ES-I3 (cell line): ENCODE data around the gene OGFOD3.
"Not testable (repeated sequence)": the region's sequence is repeated elsewhere in the genome, so short reads cannot be mapped to it uniquely, and the experiment has no call there.

ENCODE experiments used
- H3K36me3 ChIP-seq: 2 replicates; pipeline ENCODE4 v1.6.1; 2013; ENCODE audit warnings: mild to moderate bottlenecking, low read length, control low read depth, moderate library complexity; ENCODE audit not compliant: insufficient read depth
- H3K4me1 ChIP-seq: 2 replicates; pipeline ENCODE4 v1.6.1; 2013; ENCODE audit warnings: mild to moderate bottlenecking, control low read depth, low read length; ENCODE audit not compliant: insufficient read depth
- H3K9ac ChIP-seq: 2 replicates; pipeline ENCODE4 v1.6.1; 2013; ENCODE audit warnings: low read depth, mild to moderate bottlenecking, low read length, moderate library complexity
- H3K9me3 ChIP-seq: 2 replicates; pipeline ENCODE4 v1.6.1; 2013; ENCODE audit warnings: mild to moderate bottlenecking, low read length, moderate library complexity; ENCODE audit not compliant: control insufficient read depth, insufficient read depth

The OGFOD3 gene

GRCh38 chr17:82351713-82352488 lies 66.5 kb downstream of the OGFOD3 start:
- Histone ChIP-seq H3K9me3 (no peaks in the 10 kb centered on the region), H3K4me1 (peaks cover 4% of the 10 kb centered on the region; the same call in 1 of the 2 replicates), H3K9ac (no peak overlapping the region), H3K36me3 (no peaks in the 10 kb centered on the region)

GRCh38 chr17:82351254-82351712 lies 67.1 kb downstream of the OGFOD3 start:
- H3K9ac ChIP-seq, result no peak overlapping the region
- no peaks in the 10 kb centered on the region for H3K36me3 ChIP-seq
- peaks cover 4% of the 10 kb centered on the region; the same call in 1 of the 2 replicates for H3K4me1 ChIP-seq

DNA sequence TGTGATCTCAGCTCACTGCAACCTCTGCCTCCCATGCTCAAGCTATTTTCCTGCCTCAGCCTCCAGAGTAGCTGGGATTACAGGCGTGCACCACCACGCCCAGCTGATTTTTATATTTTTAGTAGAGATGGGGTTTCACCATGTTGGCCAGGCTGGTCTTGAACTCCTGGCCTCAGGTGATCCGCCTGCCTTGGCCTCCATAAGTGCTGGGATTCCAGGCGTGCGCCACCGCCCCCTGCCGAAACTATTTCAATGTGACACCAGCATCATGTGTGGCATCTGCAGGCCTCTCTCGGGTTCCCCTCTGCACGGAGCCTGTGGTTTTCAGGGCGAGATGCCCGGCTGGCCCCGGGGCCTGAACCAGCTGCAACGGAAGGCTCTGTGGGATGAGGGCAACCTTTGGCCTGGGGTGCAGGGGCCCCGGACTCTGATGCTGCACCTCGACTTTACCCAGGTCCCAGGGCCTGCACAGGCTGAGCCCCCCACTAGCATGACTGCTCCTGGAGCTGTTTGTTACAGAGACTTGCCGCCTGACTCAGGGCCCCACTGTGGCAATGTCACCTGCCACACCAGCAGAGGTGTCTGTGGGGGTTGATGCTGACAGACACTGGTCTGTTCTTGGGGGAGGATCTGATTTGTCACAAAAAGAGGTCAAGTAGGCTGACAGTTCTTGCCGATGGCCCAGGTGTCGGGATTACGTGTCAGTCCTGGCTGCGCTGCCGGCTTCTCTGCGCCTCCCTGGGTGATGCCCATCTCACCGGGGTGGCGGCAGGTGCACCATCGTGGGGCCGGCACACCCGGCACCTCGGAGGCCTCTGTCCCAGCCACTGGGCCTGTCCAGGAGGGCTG lies 68.0 kb downstream of the OGFOD3 start:
- H3K9me3 ChIP-seq, result no peaks in the 10 kb centered on the region
- H3K36me3 ChIP-seq, result no peaks in the 10 kb centered on the region
- H3K9ac ChIP-seq, result no peak overlapping the region
- peaks cover 4% of the 10 kb centered on the region; the same call in 1 of the 2 replicates for H3K4me1 ChIP-seq

More at GRCh38 chr17:82351254-82351712, 67.1 kb downstream of the OGFOD3 start:
- H3K9me3 ChIP-seq, result no peaks in the 10 kb centered on the region

- H3K9me3 ChIP-seq, result no peaks in the 10 kb centered on the region
- peaks cover 8% of the 10 kb centered on the region; the same call in 1 of the 2 replicates for H3K4me1 ChIP-seq
- H3K36me3 ChIP-seq, result no peaks in the 10 kb centered on the region
- no peak overlapping the region for H3K9ac ChIP-seq
Measured at GRCh38 chr17:82349287-82349701, 69.1 kb downstream of the OGFOD3 start.

DNA sequence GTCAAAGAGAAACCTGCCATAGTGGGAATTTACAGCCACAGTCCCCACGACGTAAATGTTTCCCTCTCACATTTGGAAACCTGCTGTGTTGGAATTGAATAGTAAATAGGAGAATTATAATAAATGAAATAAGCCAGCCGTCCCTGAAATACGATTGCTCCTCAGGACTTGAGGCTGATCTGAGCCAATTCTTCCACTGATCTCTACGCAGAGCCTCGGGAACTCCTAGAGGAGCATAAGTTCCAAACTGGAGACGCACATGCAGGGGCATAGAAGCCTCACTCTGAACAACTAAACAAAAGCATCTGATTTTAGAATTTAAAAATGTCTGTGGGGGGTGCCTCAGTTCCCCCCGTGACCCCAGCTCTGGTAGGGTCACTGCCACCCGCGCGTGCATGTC lies 69.5 kb downstream of the OGFOD3 start:
- no peak overlapping the region for H3K9ac ChIP-seq

DNA sequence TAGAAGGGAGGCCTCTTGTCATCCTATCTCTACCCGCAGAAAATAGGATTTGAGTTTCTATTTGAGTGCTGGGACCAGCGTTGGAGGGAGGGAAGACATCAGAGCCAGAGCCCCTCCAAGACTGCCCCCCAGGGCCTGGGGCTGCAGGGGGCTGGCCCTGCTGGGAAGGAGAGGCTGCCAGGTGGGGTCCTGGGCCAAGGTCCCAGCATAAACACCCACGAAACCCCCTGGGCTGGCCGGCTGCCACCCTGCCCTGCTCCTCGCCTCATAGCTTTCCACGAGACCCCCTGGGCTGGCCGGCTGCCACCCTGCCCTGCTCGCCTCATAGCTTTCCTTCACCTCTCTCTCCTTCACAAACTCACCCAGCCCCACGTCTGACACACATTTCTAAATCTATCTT lies 70.0 kb downstream of the OGFOD3 start:
- Histone ChIP-seq H3K9ac (no peak overlapping the region), H3K9me3 (no peaks in the 10 kb centered on the region), H3K4me1 (peaks cover 8% of the 10 kb centered on the region; the same call in 1 of the 2 replicates), H3K36me3 (no peaks in the 10 kb centered on the region)

More for the DNA sequence above, 69.5 kb downstream of the OGFOD3 start:
- Histone ChIP-seq H3K9me3 (no peaks in the 10 kb centered on the region), H3K36me3 (no peaks in the 10 kb centered on the region), H3K4me1 (peaks cover 8% of the 10 kb centered on the region; the same call in 1 of the 2 replicates)

GRCh38 chr17:82347994-82348393 lies 70.4 kb downstream of the OGFOD3 start:
- not testable (repeated sequence) for H3K4me1 ChIP-seq, H3K36me3 ChIP-seq, H3K9me3 ChIP-seq, H3K9ac ChIP-seq

GRCh38 chr17:82346342-82347300 lies 71.8 kb downstream of the OGFOD3 start:
- no peaks in the 10 kb centered on the region for H3K9me3 ChIP-seq
- H3K9ac ChIP-seq, result no peak overlapping the region
- H3K4me1 ChIP-seq, result peaks cover 8% of the 10 kb centered on the region; the same call in 1 of the 2 replicates
- H3K36me3 ChIP-seq, result no peaks in the 10 kb centered on the region

DNA sequence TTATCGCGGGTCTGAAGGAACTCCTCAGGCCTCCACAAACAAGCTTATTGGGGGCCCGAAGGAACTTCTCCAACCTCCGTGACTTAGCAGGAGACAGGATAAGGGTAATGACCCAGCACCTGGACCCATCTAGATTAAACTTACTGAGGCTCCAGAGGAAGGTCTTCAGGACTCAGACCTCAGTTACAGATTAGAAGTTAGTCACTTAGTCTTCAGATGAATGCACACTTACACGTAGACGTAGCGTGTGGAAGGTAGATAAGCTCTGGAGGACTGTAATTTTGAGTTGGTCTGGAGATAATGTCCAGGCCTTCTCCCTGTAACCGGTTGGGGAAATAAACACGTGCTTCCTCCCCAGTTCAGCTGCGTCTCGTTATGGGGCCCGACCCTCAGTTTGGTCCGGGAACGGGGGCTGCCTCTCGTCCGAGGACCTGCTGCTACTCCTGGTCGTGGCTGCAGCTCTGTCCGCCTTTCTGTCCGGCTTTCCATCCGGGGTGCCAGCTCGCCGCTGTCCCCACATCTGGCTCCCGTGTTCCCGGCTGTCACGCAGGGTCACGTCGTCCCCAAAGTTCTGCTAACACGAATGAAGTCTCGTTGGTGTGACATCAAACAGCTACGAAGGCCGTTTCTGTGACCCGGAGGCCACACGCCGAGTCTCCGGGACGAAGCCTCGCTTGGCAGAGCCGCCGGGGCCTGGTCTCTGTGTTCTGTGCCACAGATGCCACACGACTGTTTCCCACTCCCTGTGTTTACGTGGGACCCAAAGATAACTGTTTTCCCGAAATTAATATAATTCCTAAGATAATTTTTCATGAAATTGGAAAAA lies 73.0 kb downstream of the OGFOD3 start:
- no peak overlapping the region for H3K9ac ChIP-seq
- no peaks in the 10 kb centered on the region; the same call in 1 of the 2 replicates for H3K9me3 ChIP-seq
- peaks cover 8% of the 10 kb centered on the region; the same call in 1 of the 2 replicates for H3K4me1 ChIP-seq
- H3K36me3 ChIP-seq, result no peaks in the 10 kb centered on the region

GRCh38 chr17:82344175-82344907 lies 74.0 kb downstream of the OGFOD3 start:
- no peaks in the 10 kb centered on the region for H3K36me3 ChIP-seq
- H3K9me3 ChIP-seq, result no peaks in the 10 kb centered on the region; the same call in 1 of the 2 replicates
- H3K4me1 ChIP-seq, result peaks cover 10% of the 10 kb centered on the region; the same call in 1 of the 2 replicates
- no peak overlapping the region for H3K9ac ChIP-seq

GRCh38 chr17:82343560-82343959 lies 74.8 kb downstream of the OGFOD3 start:
- Histone ChIP-seq H3K4me1 (peaks cover 18% of the 10 kb centered on the region), H3K9me3 (no peaks in the 10 kb centered on the region; the same call in 1 of the 2 replicates), H3K36me3 (no peaks in the 10 kb centered on the region), H3K9ac (no peak overlapping the region)

- Histone ChIP-seq H3K36me3 (no peaks in the 10 kb centered on the region), H3K4me1 (peaks cover 18% of the 10 kb centered on the region), H3K9me3 (no peaks in the 10 kb centered on the region; the same call in 1 of the 2 replicates), H3K9ac (no peak overlapping the region)
Measured at GRCh38 chr17:82342361-82343079, 75.9 kb downstream of the OGFOD3 start.
